Left cardiac atrium (tissue), 2 donors: ENCODE results near the gene TRIB2. TPM values are rescaled to one million over a fixed set of nuclear protein-coding genes. Genes with fewer than 3 reads are reported as not detected.

ENCODE experiments used
- microRNA-seq, 2 donors: library from miRNA; unstranded; fragments of <30 nt; microRNA quantifications; one replicate each; pipeline ENCODE4 v1.2.0, GENCODE V29; 2020
- total RNA-seq, 2 donors: library from RNA; stranded (reverse); fragmentation: NEBNext Ultra II Directional; extraction: Animal tissue kit (Norgen Biotek cat#: 25700); gene quantifications; one replicate each; pipeline ENCODE4 v1.2.1, GENCODE V29; 2021
- donor health status: DM: no; HTN: yes; CAD: no; lungs with severe emphysema.
- donor health status: DM: yes; HTN: yes; CAD: no.

Gene TRIB2
- total RNA-seq, 2 donors from 2014 or later = 32.5 to 43.6 TPM

Small RNA genes within 50 kb of the gene (microRNA-seq; reads per million reads assigned to microRNA genes)
- gene MIR3125 = 0 to 0.40 reads per million in 2 donors
